ENCODE results near the gene RGS3. TPM values are rescaled to one million over a fixed set of nuclear protein-coding genes. Genes with fewer than 3 reads are reported as not detected.

The RGS3 gene
- total RNA-seq, 1 experiment from 2014 or later = 16.6 TPM

DNA sequence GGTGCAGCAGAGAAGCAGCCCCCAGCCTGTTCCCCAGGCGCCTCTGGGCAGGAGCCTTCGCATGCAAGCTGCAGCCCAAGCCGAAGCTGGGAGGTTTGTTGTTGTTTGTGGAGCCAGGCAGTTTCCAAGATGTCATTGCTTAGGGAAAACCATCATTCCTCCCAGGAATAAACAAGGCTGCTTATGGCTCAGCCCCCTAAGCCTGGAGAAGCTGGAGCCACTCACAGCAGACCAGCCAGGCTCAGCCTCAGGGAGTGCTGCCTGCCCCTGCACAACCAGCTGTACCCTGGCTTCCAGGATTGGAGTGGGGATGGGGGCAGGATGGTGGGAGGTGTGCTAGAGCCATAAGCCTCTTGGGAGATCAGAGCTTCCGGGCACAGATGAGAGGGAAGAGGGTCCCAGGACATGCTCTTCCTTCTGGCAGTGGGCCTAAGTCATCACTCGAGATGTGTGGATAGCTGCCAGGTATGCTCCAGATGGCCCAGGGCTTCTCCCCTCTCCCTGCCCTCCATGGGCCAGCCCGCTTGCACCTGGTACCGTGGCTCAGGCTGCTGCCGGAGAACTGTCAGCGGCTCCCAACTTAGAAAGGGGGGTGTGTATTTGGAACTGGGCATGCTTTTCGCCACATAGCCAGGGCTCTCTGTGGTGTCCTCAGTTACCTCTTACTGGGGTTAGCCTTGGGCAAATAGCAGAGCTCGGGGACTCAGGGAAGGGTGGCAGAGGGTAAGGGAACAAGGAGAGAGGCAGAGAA, 105.2 kb downstream of the RGS3 start:
- H3K36me3 Mint-ChIP-seq = no peaks in the 10 kb centered on the region
- H3K4me1 Mint-ChIP-seq = peaks cover 15% of the 10 kb centered on the region
- TF ChIP-seq, protein P1, sequence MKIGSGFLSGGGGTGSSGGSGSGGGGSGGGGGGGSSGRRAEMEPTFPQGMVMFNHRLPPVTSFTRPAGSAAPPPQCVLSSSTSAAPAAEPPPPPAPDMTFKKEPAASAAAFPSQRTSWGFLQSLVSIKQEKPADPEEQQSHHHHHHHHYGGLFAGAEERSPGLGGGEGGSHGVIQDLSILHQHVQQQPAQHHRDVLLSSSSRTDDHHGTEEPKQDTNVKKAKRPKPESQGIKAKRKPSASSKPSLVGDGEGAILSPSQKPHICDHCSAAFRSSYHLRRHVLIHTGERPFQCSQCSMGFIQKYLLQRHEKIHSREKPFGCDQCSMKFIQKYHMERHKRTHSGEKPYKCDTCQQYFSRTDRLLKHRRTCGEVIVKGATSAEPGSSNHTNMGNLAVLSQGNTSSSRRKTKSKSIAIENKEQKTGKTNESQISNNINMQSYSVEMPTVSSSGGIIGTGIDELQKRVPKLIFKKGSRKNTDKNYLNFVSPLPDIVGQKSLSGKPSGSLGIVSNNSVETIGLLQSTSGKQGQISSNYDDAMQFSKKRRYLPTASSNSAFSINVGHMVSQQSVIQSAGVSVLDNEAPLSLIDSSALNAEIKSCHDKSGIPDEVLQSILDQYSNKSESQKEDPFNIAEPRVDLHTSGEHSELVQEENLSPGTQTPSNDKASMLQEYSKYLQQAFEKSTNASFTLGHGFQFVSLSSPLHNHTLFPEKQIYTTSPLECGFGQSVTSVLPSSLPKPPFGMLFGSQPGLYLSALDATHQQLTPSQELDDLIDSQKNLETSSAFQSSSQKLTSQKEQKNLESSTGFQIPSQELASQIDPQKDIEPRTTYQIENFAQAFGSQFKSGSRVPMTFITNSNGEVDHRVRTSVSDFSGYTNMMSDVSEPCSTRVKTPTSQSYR (CRISPR knock-in tag; IDR thresholded peaks at IDR 0.05) = no peak
- TF ChIP-seq, protein P2, sequence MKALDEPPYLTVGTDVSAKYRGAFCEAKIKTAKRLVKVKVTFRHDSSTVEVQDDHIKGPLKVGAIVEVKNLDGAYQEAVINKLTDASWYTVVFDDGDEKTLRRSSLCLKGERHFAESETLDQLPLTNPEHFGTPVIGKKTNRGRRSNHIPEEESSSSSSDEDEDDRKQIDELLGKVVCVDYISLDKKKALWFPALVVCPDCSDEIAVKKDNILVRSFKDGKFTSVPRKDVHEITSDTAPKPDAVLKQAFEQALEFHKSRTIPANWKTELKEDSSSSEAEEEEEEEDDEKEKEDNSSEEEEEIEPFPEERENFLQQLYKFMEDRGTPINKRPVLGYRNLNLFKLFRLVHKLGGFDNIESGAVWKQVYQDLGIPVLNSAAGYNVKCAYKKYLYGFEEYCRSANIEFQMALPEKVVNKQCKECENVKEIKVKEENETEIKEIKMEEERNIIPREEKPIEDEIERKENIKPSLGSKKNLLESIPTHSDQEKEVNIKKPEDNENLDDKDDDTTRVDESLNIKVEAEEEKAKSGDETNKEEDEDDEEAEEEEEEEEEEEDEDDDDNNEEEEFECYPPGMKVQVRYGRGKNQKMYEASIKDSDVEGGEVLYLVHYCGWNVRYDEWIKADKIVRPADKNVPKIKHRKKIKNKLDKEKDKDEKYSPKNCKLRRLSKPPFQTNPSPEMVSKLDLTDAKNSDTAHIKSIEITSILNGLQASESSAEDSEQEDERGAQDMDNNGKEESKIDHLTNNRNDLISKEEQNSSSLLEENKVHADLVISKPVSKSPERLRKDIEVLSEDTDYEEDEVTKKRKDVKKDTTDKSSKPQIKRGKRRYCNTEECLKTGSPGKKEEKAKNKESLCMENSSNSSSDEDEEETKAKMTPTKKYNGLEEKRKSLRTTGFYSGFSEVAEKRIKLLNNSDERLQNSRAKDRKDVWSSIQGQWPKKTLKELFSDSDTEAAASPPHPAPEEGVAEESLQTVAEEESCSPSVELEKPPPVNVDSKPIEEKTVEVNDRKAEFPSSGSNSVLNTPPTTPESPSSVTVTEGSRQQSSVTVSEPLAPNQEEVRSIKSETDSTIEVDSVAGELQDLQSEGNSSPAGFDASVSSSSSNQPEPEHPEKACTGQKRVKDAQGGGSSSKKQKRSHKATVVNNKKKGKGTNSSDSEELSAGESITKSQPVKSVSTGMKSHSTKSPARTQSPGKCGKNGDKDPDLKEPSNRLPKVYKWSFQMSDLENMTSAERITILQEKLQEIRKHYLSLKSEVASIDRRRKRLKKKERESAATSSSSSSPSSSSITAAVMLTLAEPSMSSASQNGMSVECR (CRISPR knock-in tag; IDR thresholded peaks at IDR 0.05; ENCODE audit: borderline replicate concordance) = no peak
- TF ChIP-seq KAT7 (CRISPR knock-in tag; IDR thresholded peaks at IDR 0.05; ENCODE audit: borderline replicate concordance) = no peak
- TF ChIP-seq, protein P3, sequence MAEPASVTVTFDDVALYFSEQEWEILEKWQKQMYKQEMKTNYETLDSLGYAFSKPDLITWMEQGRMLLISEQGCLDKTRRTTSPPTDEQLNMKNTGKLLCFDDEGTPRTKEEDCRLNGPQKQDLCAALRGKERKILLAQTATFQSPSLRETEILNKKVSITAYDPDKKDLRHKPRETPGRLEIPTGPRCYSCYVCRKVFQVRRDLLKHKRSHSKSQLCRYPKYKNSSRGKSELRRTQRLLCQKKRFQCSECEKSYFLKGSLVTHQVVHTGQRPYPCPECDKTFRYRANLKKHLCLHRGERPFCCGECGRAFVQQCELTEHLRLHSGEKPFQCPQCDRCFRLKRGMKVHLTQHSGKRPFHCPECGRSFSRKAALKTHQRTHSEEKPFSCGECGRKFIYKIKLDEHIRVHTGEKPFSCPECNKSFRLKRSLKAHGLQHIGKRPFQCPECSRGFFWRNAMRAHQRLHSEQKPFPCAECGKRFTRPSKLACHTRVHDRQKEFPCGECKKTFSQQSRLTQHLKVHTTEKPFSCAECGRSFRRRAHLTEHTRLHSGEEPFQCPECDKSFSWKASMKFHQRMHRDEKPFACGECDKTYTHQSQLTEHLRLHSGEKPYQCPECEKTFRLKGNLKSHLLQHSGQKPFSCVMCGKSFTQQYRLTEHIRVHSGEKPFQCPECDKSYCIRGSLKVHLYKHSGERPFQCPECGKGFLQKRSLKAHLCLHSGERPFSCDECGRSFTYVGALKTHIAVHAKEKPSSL (CRISPR knock-in tag; conservative IDR thresholded peaks at IDR 0.05) = no peak
- TF ChIP-seq, protein P4, sequence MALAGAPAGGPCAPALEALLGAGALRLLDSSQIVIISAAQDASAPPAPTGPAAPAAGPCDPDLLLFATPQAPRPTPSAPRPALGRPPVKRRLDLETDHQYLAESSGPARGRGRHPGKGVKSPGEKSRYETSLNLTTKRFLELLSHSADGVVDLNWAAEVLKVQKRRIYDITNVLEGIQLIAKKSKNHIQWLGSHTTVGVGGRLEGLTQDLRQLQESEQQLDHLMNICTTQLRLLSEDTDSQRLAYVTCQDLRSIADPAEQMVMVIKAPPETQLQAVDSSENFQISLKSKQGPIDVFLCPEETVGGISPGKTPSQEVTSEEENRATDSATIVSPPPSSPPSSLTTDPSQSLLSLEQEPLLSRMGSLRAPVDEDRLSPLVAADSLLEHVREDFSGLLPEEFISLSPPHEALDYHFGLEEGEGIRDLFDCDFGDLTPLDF (CRISPR knock-in tag; IDR thresholded peaks at IDR 0.05) = no peak
- no peaks in the 10 kb centered on the region; the same call in 1 of the 2 replicates for H3K27me3 Mint-ChIP-seq (ENCODE audit: low read depth)
- H3K4me3 Mint-ChIP-seq = no peak overlapping the region
- no peak overlapping the region for H3K27ac Mint-ChIP-seq
- DNase-seq (ENCODE audit: low spot score) (no peak), ATAC-seq (no peak)
- peaks cover 10% of the 10 kb centered on the region; the same call in 1 of the 2 replicates for H3K9me3 Mint-ChIP-seq
- ChIA-PET POLR2A (interaction anchor here (0.6 kb wide), 1 partner anchor 65 kb away, joined by 7 read pairs; no protein-coding TSS in a partner anchor), CTCF (interaction anchor here (0.8 to 1.1 kb wide), 2 partner anchors 23 to 45 kb away, joined by 3 read pairs; no protein-coding TSS in a partner anchor)

DNA sequence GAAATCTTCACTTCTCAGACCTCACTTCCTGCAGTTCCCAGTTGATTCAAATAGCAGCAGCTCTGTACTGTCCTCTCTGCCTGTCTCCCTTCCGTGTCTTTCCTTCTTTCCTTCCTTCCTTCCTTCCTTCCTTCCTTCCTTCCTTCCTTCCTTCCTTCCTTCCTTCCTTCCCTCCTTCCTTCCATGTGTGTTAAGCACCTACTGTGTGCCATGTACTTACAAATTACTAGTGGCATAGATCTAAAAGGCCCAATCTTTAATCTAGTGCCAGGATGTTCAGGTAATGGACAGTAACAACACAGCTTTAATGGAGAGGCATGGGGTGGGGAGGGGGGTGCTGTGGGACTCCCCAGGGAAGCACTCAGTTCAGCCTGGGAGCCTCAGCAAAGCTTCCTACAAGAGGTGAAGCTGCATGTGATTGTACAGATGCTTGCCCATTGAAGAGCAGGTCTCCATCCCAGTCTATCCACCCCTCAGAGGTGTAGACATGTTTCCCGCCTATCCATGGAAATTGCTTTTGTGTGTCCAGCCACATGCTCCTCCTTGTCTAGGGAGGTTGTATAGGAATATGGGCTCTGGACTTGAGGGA, 106.0 kb downstream of the RGS3 start:
- Mint-ChIP-seq H3K27me3 (ENCODE audit: low read depth) (no peaks in the 10 kb centered on the region), H3K36me3 (no peaks in the 10 kb centered on the region), H3K4me1 (peaks cover 20% of the 10 kb centered on the region), H3K27ac (no peak overlapping the region), H3K9me3 (peaks cover 10% of the 10 kb centered on the region; the same call in 1 of the 2 replicates), H3K4me3 (no peak overlapping the region)
- POLR2A ChIA-PET = interaction anchor here (0.6 kb wide), 1 partner anchor 64 kb away, joined by 7 read pairs; no protein-coding TSS in a partner anchor
- no peak for DNase-seq (ENCODE audit: low spot score)
- CTCF ChIA-PET = interaction anchor here (0.6 to 0.9 kb wide), 3 partner anchors 20 to 39 kb away, joined by 3 read pairs; no protein-coding TSS in a partner anchor
- no peak for ATAC-seq
- TF ChIP-seq, protein P5, sequence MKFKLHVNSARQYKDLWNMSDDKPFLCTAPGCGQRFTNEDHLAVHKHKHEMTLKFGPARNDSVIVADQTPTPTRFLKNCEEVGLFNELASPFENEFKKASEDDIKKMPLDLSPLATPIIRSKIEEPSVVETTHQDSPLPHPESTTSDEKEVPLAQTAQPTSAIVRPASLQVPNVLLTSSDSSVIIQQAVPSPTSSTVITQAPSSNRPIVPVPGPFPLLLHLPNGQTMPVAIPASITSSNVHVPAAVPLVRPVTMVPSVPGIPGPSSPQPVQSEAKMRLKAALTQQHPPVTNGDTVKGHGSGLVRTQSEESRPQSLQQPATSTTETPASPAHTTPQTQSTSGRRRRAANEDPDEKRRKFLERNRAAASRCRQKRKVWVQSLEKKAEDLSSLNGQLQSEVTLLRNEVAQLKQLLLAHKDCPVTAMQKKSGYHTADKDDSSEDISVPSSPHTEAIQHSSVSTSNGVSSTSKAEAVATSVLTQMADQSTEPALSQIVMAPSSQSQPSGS (CRISPR knock-in tag; IDR thresholded peaks at IDR 0.05; ENCODE audit: borderline replicate concordance, low read depth) = no peak
- TF ChIP-seq NFATC4 (CRISPR knock-in tag; IDR thresholded peaks at IDR 0.05) (no peak), RORB (CRISPR knock-in tag; IDR thresholded peaks at IDR 0.05) (no peak), FOXK1 (CRISPR knock-in tag; IDR thresholded peaks at IDR 0.05) (no peak), EMX1 (CRISPR knock-in tag; IDR thresholded peaks at IDR 0.05) (no peak), JAZF1 (CRISPR knock-in tag; IDR thresholded peaks at IDR 0.05) (no peak), TEAD1 (CRISPR knock-in tag; IDR thresholded peaks at IDR 0.05) (no peak), MXD4 (CRISPR knock-in tag; IDR thresholded peaks at IDR 0.05; ENCODE audit: borderline replicate concordance) (no peak), SMAD3 (CRISPR knock-in tag; IDR thresholded peaks at IDR 0.05; ENCODE audit: borderline replicate concordance) (no peak), ZNF317 (CRISPR knock-in tag; IDR thresholded peaks at IDR 0.05; ENCODE audit: borderline replicate concordance, low read depth) (no peak)
- TF ChIP-seq, protein P6, sequence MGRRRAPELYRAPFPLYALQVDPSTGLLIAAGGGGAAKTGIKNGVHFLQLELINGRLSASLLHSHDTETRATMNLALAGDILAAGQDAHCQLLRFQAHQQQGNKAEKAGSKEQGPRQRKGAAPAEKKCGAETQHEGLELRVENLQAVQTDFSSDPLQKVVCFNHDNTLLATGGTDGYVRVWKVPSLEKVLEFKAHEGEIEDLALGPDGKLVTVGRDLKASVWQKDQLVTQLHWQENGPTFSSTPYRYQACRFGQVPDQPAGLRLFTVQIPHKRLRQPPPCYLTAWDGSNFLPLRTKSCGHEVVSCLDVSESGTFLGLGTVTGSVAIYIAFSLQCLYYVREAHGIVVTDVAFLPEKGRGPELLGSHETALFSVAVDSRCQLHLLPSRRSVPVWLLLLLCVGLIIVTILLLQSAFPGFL (CRISPR knock-in tag; IDR thresholded peaks at IDR 0.05; ENCODE audit: borderline replicate concordance) = no peak
- TF ChIP-seq, protein P7, sequence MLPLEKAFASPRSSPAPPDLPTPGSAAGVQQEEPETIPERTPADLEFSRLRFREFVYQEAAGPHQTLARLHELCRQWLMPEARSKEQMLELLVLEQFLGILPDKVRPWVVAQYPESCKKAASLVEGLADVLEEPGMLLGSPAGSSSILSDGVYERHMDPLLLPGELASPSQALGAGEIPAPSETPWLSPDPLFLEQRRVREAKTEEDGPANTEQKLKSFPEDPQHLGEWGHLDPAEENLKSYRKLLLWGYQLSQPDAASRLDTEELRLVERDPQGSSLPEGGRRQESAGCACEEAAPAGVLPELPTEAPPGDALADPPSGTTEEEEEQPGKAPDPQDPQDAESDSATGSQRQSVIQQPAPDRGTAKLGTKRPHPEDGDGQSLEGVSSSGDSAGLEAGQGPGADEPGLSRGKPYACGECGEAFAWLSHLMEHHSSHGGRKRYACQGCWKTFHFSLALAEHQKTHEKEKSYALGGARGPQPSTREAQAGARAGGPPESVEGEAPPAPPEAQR (CRISPR knock-in tag; IDR thresholded peaks at IDR 0.05) = no peak
